Fibroblast of gingiva (primary cell): ENCODE measurements around the gene TPCN2.
"Not testable (repeated sequence)": the region's sequence is repeated elsewhere in the genome, so short reads cannot be mapped to it uniquely, and the experiment has no call there.

Experiments
- DNase-seq: peaks from one replicate; pipeline ENCODE4 v3.0.0-alpha.2; 2011; ENCODE audit warnings: low read depth

Gene TPCN2

DNA sequence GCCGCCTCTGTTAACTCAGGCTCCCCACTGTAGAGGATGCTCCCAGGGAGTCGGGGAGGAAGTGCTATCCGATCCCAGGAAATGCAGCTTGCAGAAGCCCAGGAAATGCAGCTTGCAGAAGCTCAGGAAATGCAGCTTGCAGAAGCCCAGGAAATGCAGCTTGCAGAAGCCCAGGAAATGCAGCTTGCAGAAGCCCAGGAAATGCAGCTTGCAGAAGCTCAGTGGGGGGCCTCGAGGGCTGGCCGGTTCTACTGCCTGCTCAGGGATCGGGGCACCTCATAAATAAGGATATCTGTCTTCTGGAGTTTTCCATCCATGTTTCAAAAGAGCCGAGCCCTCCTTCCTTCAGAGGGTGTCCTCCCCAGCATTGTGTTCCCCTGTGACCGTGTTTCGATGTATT is 81.9 kb downstream of the TPCN2 start:
- no peak for DNase-seq

DNA sequence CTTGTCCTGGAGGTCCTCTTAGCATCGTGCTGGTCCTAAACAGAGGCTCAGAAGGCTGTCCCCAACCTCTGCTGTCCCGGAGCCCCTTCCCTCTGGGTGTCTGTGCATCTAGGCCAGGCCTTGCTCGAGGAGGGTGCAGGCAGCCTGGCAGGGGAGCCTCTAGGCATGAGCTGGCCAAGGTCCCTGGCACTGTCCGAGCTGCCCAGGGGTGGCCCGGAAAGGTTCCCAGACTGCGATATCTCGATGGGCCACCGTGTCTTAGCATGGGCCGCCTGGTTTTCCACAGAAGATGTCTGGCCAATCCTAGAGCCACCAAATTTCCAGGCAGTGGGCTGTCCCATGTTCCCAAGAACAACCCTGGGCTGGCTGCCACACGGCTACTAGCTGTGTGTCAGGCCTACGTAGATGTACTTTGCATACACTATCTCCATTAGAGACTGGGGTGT is 82.4 kb downstream of the TPCN2 start:
- no peak for DNase-seq

DNA sequence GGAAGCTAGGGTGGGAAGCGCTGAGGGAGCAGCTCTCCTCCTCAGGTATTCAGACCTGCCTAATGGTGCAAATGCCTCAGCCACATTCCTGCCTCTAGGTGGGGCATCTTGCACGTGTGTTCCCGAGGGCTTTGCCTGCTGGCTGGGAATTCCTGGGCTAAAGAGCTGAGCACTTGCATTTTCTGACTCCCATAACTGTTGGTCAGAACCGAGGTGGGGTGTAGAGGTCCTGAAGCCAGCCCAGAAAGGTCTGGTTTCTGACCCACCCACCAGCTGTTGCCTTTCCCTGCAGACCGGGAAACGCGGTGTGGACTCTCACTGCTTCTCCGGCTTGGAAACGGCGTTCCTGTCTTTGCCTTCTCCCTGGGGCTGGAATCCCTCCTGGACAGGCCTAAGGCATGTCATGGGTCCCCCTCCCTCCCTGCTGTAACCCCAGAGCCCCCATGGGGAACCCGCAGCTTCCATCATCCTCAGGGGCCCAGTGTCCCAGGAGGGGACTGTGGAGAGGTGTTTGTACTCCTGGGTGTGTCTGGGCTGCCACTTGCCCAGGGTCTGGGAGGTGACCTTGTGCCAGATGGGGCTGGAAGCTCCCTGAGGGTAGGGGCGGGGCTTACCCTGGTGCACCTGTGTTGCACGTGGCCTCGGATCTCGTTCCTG is 83.0 kb downstream of the TPCN2 start:
- DNase-seq, result peak; percentile 45

DNA sequence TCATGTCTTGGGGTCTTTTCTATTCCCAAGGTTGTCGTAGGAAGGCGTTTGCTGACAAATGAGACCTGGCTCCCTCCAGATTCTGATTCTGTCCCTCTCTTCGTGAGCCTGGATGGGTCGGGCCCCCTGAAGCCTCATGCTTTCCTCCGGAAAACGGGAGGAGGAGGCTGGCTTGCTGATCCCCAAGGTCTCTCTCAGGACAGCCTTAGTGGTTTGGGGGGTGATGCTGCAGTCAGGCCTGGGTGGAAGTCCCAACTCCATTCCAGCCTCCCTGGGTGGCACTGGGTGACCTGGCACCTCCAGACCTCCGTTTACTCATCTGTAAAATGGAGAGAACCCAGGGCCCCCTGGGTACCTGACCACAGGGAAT is 83.6 kb downstream of the TPCN2 start:
- DNase-seq, result no peak

DNA sequence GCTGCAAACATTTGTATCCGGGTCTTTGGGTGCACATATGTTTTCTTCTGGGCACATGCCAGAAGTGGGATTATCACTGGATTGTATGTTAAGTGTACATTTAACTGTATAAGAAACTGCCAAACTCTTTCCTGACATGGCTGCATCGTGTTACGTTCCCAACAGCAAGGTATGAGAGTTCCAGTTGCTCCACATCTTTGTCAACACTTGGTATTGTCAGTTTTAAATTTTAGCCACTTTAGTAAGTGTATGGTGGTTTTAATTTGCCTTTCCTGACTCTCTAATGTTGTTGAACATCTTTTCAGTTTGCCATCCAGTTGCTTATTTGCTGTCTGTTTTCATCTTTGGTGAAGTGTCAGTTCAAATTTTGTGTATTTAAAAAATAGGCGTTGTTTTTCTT is 84.5 kb downstream of the TPCN2 start:
- no peak for DNase-seq

DNA sequence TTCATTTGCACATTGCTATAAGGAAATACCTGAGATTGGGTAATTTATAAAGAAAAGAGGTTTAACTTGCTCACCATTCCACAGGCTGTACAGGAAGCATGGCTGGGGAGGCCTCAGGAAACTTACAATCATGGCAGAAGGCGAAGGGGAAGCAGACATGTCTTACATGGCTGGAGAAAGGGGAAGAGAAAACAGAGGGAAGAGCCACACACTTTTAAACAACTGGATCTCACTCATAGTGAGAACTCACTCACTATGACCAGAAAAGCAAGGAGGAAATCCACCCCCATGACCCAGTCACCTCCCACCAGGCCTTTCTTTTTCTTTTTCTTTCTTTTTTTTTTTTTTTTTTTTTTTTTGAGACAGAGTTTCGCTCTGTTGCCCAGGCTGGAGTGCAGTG is 85.5 kb downstream of the TPCN2 start:
- not testable (repeated sequence) for DNase-seq

DNA sequence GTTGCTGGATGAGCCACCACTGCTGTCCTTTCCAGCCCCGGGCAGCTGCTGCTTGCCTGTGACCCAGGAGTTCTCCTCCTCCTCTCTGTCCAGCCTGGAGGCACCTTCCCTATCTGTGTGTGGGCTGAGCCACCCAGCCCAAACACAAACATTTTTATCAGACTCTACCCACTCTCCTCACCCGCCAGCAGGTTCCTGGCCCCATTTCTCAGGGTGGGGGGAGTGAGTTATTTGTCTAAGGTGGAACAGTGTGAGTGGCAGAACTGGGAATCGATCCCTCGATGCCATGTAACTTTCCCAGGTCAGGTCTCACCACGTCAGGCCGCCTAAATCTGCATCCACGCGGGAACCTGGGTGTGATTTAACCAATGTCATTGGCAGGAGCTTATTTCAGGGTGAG is 86.2 kb downstream of the TPCN2 start:
- DNase-seq, result no peak

DNA sequence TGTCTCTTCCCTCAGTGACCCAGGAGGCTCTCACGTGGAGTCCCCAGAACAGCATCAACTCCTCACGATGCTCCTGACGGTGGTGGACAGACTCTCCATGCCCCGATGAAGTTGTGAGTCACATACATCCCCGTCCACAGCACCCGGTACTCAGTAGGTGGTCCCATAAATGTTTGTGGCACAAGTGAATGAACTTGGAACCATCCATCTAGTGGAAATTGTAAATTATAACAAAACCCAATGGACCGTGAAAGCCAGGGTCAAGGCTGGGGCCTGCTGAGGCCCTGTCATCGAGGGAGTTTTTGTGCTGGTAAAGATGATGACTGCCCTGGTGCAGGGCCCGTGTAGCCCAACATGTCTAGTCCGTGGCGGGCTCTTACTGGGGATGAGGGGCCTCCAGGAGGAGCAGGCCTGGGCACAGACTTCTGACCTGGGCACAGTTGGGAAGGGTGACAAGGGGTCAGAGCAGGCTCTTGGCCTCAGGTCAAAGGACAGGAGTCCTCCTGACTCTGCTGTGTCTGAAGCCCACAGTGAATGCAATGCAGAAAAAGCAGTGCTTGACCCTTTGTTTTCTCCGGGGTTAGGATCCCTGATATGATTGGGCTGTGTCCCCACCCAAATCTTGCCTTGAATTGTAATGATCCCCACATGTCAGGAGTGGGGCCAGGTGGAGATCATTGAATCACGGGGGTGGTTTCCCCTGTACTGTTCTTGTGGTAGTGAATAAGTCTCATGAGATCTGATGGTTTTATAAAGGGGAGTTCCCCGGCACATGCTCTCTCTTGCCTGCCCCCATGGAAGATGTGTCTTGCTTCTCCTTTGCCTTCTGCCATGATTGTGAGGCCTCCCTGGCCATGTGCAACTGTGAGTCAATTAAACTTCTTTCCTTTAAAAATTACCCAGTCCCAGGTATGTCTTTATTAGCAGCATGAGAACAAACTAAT is 87.0 kb downstream of the TPCN2 start:
- no peak for DNase-seq

DNA sequence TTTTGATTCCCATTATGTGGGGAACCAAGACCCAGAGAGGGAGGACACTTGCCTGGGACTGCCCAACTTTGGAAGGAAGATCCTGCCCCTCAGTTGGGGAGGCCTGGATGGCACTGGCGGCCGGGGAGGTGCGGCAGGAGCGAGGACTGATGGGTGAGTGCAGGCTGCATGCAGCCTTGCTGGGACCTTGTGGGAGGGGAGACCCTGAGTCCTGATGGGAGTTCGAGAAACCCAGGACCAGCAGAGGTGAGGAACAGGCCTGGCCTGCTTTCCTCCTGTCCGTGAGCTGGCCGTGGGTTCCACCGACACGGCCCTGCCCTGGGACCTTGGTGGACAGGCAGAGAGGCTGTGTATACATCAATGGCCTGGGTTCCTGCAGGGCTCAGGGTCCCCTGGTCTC is 87.7 kb downstream of the TPCN2 start:
- no peak for DNase-seq

DNA sequence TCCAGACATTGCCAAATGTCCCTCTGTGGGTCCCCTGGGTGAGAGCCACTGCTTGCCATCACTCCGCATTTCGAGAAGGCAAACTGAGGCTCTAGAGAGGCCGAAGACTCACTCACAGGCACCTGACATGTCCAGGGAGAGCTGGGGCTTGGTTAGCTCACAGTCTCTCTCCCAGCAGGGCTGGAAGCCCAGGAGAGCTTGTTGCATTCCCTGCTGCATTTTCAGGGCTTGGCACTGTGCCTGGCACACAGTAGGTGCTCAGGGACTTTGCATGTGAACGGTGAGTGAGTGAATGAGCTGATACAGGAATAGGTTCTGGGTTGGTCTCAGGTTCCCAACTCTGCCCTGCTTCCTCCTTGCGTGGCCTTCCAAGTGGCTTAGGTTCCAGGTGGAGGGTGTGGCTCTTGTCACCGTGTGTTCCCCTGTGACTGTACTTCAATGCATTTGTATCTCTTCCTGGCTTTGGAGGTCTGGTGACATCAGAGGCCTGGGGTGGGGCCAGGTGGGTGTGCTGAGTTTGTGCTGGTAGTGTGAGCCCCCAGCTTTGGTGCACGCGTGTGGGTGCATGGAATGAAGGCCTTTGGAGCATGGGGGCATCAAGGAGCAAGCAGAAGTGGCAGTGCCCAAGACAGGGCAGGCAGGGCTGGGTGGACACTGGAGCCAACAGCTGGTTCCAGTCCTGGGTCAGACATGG is 88.6 kb downstream of the TPCN2 start:
- no peak for DNase-seq

DNA sequence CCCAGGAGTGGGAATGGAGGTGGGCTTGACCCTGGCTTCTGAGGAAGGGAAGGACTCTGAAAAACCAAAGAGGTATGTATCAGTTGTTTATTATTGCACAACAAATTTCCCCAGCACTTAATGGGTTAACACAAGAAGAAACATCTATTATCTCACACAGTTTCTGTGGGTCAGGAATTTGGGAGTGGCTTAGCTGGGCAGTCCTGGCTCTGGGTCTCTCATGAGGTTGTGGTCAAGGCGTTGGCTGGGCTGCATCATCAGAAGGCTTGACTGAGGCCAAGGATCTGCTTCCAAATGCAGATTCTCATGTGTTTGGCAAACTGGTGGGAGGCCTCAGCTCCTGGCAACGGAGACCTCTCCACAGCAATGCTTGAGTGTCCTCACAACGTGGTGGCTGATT is 89.5 kb downstream of the TPCN2 start:
- DNase-seq, result peak; percentile 21

DNA sequence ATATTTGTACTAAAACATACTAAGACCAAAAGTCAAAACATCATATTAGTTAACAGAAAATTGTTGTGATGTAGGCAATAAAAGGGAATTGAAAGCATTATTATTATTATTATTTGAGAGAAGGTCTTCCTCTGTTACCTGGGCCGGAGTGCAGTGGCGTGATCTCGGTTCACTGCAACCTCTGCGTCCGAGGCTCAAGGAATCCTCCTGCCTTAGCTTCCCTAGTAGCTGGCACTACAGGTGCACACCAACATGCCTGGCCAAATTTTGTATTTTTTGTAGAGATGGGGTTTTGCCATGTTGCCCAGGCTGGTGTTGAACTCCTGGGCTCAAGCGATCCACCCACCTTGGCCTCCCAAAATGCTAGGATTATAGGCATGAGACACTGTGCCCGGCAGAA is 91.4 kb downstream of the TPCN2 start:
- DNase-seq, result not testable (repeated sequence)

DNA sequence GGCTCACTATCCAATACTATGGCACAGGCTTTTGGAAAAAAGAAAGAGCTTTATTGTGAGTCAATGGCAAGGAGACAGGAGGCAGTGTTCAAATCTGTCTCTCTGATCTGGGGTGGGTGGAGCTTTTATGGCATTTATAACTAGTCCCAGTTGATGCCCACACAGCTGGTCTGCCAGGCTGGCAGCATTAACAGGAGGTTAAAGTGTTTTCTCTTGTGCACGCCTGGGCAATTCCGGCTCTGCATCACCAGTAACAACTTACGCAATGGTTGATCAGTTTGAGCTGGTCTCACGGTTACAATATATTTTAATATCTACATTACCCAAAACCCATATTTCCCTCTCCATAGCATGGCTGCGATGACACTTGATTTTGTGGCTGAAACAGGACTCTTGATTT is 91.9 kb downstream of the TPCN2 start:
- DNase-seq, result no peak

DNA sequence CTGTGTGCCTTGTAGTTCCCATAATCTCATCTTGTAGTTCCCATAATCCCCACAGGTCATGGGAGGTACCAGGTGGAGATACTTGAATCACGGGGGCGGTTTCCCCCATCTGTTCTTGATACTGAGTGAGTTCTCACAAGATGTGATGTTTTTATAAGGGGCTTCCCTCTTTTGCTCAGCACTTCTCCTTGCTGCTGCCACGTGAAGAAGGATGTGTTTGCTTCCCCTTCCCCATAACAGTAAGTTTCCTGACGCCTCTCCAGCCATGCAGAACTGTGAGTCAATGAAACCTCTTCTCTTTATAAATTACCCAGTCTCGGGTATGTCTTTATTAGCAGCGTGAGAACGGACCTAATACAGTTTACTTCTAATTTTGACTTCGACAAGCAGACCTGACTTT is 93.0 kb downstream of the TPCN2 start:
- no peak for DNase-seq

DNA sequence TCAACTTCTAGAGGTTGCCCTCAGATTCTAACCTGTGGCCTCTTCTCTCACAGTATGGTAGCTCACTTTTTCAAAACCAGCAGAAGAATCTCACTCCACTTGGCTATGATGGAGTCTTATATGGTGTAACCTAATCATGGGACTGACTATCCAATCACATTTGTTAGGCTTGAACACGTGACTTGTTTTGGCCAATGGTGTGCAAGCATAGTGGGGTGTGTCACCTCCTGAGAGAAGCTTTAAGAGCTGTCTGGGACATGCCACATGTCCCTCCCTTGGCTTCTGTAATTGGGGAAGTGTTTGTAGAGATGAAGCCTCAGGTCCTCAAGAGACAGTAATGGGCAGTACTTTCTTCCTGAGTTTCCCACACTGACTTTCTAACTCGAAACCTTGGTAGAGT is 94.2 kb downstream of the TPCN2 start:
- no peak for DNase-seq

DNA sequence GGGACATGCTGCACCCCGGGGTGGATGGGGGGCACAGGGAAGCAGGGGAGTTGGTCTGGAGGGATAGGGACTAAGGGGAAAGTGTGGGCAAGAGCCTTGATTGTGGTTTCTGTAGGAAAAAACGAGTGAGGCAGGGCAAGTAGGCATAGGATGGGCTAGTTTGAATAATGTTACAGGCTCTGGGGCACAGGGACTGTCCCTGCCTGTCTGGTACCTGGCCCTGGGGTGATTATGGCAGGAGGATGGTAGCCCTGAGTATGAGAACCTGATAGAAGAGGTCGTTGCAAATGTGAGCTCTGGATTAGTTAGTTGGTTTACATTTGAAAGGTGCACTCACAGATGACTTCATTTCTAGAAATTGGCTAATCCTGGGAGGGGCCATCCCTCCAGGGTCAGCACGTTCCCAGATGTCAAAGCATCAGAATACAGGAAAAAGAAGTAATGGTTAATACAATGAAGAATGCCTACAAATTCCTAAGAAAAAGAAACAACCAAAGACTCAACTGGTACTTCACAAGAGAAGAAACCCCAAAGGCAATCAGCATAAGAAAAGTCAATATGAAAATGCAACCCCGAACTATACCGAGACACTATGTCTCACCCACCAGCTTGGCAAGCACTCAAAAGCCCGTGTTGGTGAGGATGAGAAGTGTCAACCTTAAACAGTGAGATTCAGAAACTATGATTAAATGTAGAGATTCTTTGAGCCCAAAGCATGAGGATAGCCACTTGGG is 95.8 kb downstream of the TPCN2 start:
- DNase-seq, result no peak

DNA sequence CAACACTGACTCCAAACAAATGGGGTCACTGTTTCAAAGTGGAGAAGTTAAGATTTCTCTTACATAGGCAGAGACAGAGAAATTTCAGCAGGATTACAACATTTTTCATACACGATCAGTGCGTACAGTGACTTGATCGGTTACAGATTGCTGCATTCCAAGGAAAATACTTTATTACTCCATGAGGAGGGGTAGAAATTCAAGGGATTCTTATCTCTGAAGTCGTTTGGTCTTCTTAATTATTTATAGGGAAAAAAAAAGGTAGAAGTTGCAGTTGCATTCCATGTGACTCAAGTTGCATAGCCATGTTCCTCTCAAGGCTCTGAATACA is 96.3 kb downstream of the TPCN2 start:
- peak; percentile 21 for DNase-seq

DNA sequence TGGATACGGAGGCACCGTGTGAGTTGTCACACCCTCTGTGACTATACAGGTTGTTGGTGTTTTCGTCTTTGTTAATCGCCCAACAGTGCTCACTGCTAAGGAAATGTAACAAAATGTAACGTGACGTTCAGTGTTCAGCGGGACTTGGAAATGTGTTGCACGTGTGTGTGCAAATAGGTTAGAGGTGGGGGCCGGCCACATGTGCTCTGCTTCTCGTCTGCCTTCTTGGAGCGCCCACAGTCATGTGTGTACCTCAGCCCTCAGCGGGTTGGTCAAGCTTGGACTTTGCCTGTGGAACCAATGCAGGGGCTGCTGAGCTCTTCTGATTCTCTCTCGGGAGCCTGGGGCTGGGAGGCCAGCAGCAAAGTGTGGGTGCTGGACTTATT is 99.6 kb downstream of the TPCN2 start:
- DNase-seq, result no peak

DNA sequence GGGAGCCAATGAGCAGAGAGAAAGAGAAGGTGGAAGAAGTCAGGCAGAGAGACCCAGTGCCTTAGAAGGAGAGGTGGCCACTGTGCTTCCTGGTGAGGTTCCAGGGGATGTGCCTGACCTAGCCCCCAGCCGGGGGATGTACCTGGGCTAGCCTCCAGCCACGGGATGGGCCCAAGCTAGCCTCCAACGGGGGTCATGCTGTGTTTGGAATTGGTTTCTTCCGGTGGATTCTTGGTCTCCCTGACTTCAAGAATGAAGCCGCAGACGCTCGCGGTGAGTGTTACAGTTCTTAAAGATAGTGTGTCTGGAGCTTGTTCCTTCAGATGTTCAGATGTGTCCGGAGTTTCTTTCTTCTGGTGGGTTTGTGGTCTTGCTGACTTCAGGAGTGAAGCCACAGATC is 100.1 kb downstream of the TPCN2 start:
- no peak for DNase-seq

DNA sequence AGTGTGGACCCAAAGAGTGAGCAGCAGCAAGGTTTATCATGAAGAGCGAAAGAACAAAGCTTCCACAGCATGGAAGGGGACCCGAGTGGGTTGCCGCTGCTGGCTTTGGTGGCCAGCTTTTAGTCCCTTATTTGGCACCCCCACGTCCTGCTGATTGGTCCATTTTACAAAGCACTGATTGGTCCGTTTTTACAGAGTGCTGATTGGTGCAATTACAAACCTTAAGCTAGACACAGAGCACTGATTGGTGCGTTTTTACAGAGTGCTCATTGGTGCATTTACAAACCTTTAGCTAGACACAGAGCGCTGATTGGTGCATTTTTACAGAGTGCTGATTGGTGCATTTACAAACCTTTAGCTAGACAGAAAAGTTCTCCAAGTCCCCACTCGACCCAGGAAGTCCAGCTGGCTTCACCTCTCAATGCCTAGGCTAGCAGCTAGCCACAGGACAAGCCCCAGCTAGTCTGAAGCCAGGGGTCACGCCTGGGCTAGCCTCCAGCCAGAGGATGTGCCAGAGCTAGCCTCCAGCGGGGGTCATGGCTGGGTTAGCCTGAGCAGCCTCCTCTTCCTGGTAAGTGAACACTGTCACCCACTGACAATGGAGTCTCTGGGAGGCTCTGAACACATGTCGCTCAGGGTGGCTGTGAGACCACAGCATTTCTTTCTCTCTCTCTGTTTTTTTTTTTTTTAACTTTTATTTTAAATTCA is 100.8 kb downstream of the TPCN2 start:
- DNase-seq, result not testable (repeated sequence)

DNA sequence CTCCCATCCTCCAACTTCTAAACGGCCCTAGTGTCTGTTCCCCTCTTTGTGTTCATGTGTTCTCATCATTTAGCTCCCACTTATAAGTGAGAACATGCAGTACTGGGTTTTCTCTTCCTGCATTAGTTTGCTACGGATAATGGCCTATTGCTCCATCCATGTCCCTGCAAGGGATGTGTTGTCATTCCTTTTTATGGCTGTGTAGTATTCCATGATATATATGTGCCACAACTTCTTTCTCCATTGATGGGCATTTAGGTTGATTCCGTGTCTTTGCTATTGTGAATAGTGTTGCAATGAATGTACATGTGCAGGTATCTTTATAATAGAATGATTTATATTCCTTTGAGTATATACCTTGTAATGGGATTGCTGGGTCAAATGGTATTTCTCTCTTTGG is 101.4 kb downstream of the TPCN2 start:
- no peak for DNase-seq

DNA sequence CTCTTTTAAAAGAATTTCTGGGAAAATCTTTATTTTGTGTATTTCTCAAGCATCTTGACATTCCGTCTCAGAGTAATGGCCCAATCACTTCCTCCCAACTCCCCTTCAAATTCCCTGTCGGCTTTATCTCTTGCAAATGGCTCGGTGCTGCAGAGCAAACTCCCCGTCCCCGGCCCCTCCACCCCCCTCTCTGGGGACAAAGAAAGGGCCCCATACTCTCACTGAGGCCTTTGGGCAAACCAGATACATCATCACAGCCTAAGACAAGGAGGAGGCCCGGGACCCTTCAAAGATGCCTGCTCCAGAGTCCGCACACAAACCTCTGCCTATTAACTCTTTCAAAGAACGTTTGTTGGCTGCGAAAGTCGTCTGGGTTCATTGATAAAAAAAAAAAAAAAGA is 103.1 kb downstream of the TPCN2 start:
- no peak for DNase-seq
